H9 (cell line): ENCODE results near the gene FARP2. TPM values are rescaled to one million over a fixed set of nuclear protein-coding genes. Genes with fewer than 3 reads are reported as not detected.

Source experiments
- DNase-seq: peaks from one replicate; pipeline ENCODE4 v3.0.0-alpha.2; 2017
- H2AFZ ChIP-seq: one replicate; pipeline ENCODE4 v1.6.1; 2013; ENCODE audit warnings: mild to moderate bottlenecking, low read length, control low read depth, moderate library complexity
- H2AK5ac ChIP-seq: 2 replicates; pipeline ENCODE4 v1.6.1; 2013; ENCODE audit warnings: low read length, control low read depth, mixed read lengths; ENCODE audit not compliant: insufficient read length
- H2BK120ac ChIP-seq: one replicate; pipeline ENCODE4 v1.6.1; 2013; ENCODE audit warnings: low read depth, mild to moderate bottlenecking, low read length, control low read depth, inconsistent platforms; ENCODE audit not compliant: poor library complexity, severe bottlenecking
- H2BK12ac ChIP-seq: 2 replicates; pipeline ENCODE4 v1.6.1; 2013; ENCODE audit warnings: low read length, control low read depth, mixed read lengths, low read depth; ENCODE audit not compliant: insufficient read length
- H2BK15ac ChIP-seq: 2 replicates; pipeline ENCODE4 v1.6.1; 2013; ENCODE audit warnings: low read depth, low read length, control low read depth
- H2BK20ac ChIP-seq: one replicate; pipeline ENCODE4 v1.6.1; 2013; ENCODE audit warnings: low read depth, mild to moderate bottlenecking, low read length, control low read depth, inconsistent platforms; ENCODE audit not compliant: poor library complexity, severe bottlenecking
- H2BK5ac ChIP-seq: 2 replicates; pipeline ENCODE4 v1.6.1; 2013; ENCODE audit warnings: low read length, control low read depth, mixed read lengths; ENCODE audit not compliant: insufficient read length
- H3K14ac ChIP-seq: 2 replicates; pipeline ENCODE4 v1.6.1; 2013; ENCODE audit warnings: low read length, control low read depth; ENCODE audit not compliant: insufficient read depth
- H3K18ac ChIP-seq: 2 replicates; pipeline ENCODE4 v1.6.1; 2013; ENCODE audit warnings: low read depth, mild to moderate bottlenecking, mixed read lengths, low read length, control low read depth; ENCODE audit not compliant: insufficient read length
- H3K23ac ChIP-seq: 2 replicates; pipeline ENCODE4 v1.6.1; 2013; ENCODE audit warnings: low read length, control low read depth, mixed read lengths, low read depth; ENCODE audit not compliant: insufficient read length
- H3K23me2 ChIP-seq: 2 replicates; pipeline ENCODE4 v1.6.1; 2013; ENCODE audit warnings: low read depth, mild to moderate bottlenecking, mixed read lengths, low read length, control low read depth; ENCODE audit not compliant: insufficient read length, poor library complexity, severe bottlenecking
- H3K27ac ChIP-seq: 2 replicates; pipeline ENCODE4 v1.5.1; 2013; ENCODE audit warnings: low read length, control low read depth, mixed read lengths, low read depth; ENCODE audit not compliant: insufficient read length
- H3K27me3 ChIP-seq: 2 replicates; pipeline ENCODE4 v1.6.1; 2013; ENCODE audit warnings: low read length, control low read depth, inconsistent platforms; ENCODE audit not compliant: insufficient read depth
- H3K4ac ChIP-seq: 2 replicates; pipeline ENCODE4 v1.6.1; 2013; ENCODE audit warnings: low read depth, mild to moderate bottlenecking, control low read depth, inconsistent platforms, low read length, moderate library complexity
- H3K4me1 ChIP-seq: 2 replicates; pipeline ENCODE4 v1.6.1; 2013; ENCODE audit warnings: low read length, control low read depth, inconsistent platforms; ENCODE audit not compliant: insufficient read depth
- H3K4me2 ChIP-seq: 2 replicates; pipeline ENCODE4 v1.6.1; 2013; ENCODE audit warnings: low read length, control low read depth, mixed read lengths; ENCODE audit not compliant: insufficient read length, insufficient read depth
- H3K56ac ChIP-seq: 2 replicates; pipeline ENCODE4 v1.6.1; 2013; ENCODE audit warnings: low read depth, mild to moderate bottlenecking, mixed read lengths, low read length, control low read depth; ENCODE audit not compliant: insufficient read length
- H3K79me1 ChIP-seq: 2 replicates; pipeline ENCODE4 v1.6.1; 2013; ENCODE audit warnings: low read depth, mild to moderate bottlenecking, moderate library complexity, low read length, control low read depth, inconsistent platforms; ENCODE audit not compliant: insufficient read depth, poor library complexity, severe bottlenecking
- H3K79me2 ChIP-seq: 2 replicates; pipeline ENCODE4 v1.6.1; 2013; ENCODE audit warnings: low read length, control low read depth, inconsistent platforms; ENCODE audit not compliant: insufficient read depth
- H3K9ac ChIP-seq: 2 replicates; pipeline ENCODE4 v1.6.1; 2013; ENCODE audit warnings: low read length, control low read depth, mixed read lengths; ENCODE audit not compliant: insufficient read length; ENCODE audit errors: extremely low read depth
- H3K9me3 ChIP-seq: one replicate; pipeline ENCODE4 v1.6.1; 2013; ENCODE audit warnings: low read depth, low read length, inconsistent platforms; ENCODE audit not compliant: control insufficient read depth
- H3T11ph ChIP-seq: one replicate; pipeline ENCODE4 v1.6.1; 2013; ENCODE audit warnings: mild to moderate bottlenecking, low read length, control low read depth, inconsistent platforms
- H4K20me1 ChIP-seq: one replicate; pipeline ENCODE4 v1.6.1; 2013; ENCODE audit not compliant: control insufficient read depth, insufficient read length, insufficient read depth
- H4K5ac ChIP-seq: 2 replicates; pipeline ENCODE4 v1.6.1; 2013; ENCODE audit warnings: low read depth, mild to moderate bottlenecking, mixed read lengths, low read length, control low read depth; ENCODE audit not compliant: insufficient read length
- H4K8ac ChIP-seq: replicated peaks from 2 replicates; pipeline ENCODE4 v1.6.1; 2013; ENCODE audit warnings: low read length, control low read depth, mixed read lengths, low read depth; ENCODE audit not compliant: insufficient read length
- H4K91ac ChIP-seq: 2 replicates; pipeline ENCODE4 v1.6.1; 2013; ENCODE audit warnings: low read depth, mild to moderate bottlenecking, moderate library complexity, mixed read lengths, low read length, control low read depth; ENCODE audit not compliant: insufficient read length
- H3K27ac Mint-ChIP-seq, 3 experiments: 2 replicates in 2 of 3; 3 replicates in 1 of 3; pipeline ENCODE4 v1.8.0; 2020 to 2021; ENCODE audit warnings: mixed read lengths in 3 of 3, mild to moderate bottlenecking in 1 of 3, moderate library complexity in 1 of 3
- H3K27me3 Mint-ChIP-seq: 2 replicates; pipeline ENCODE4 v1.8.0; 2021; ENCODE audit warnings: low read depth, mild to moderate bottlenecking, moderate library complexity, mixed read lengths
- H3K36me3 Mint-ChIP-seq, 3 experiments: 2 replicates in 2 of 3; 3 replicates in 1 of 3; pipeline ENCODE4 v1.8.0; 2020 to 2021; ENCODE audit warnings: low read depth in 3 of 3, mixed read lengths in 3 of 3; ENCODE audit not compliant: insufficient read depth in 1 of 3
- H3K4me1 Mint-ChIP-seq, 2 experiments: 2 replicates each; pipeline ENCODE4 v1.8.0; 2020; ENCODE audit warnings: mixed read lengths in 2 of 2
- H3K4me3 Mint-ChIP-seq, 2 experiments: 2 replicates in 1 of 2; 3 replicates in 1 of 2; pipeline ENCODE4 v1.8.0; 2020 to 2021; ENCODE audit warnings: mild to moderate bottlenecking in 2 of 2, mixed read lengths in 2 of 2, moderate library complexity in 1 of 2
- H3K9me3 Mint-ChIP-seq, 2 experiments: 2 replicates in 1 of 2; 3 replicates in 1 of 2; pipeline ENCODE4 v1.8.0; 2020; ENCODE audit warnings: mild to moderate bottlenecking in 2 of 2, mixed read lengths in 2 of 2, moderate library complexity in 1 of 2
- CTCF ChIP-seq: fragments of 200-600 bp; sonication (generic); conservative IDR thresholded peaks from 3 replicates; pipeline ENCODE4 v1.8.0; 2021; ENCODE audit warnings: antibody characterized with exemption, mild to moderate bottlenecking
- WGBS: extraction: QIAGEN DNeasy Blood & Tissue Kit; methylation state at CpG from one replicate; pipeline ENCODE4 v1.1.7; 2013; ENCODE audit warnings: missing lambda C conversion rate, low lambda C conversion rate, mixed read lengths; ENCODE audit not compliant: insufficient read length; ENCODE audit errors: extremely low coverage; 5-methylcytosine and 5-hydroxymethylcytosine counted together
- total RNA-seq: library from RNA; stranded (reverse); gene quantifications from 2 replicates; pipeline ENCODE4 v1.2.1, GENCODE V29; 2021

Gene FARP2
- total RNA-seq, 1 experiment from 2014 or later: 33.9 TPM

- TF ChIP-seq CTCF: no peak
- H3K4me2 ChIP-seq: no peak overlapping the region
- H2BK120ac ChIP-seq: no peak overlapping the region
- no peak overlapping the region for H3K18ac ChIP-seq
- no peaks in the 10 kb centered on the region for H3K23me2 ChIP-seq
- H4K91ac ChIP-seq: no peak overlapping the region
- H3K4me1 Mint-ChIP-seq: peaks cover 3% of the 10 kb centered on the region in 2 experiments; a peak in 1 of 4 replicates
- H2AFZ ChIP-seq: no peak overlapping the region
- H3K27ac ChIP-seq: no peak overlapping the region
- DNase-seq: no peak
- peaks cover 1% of the 10 kb centered on the region for H3K27me3 Mint-ChIP-seq
- no peak overlapping the region for H3K4me3 Mint-ChIP-seq
- no CpG with 5 or more reads among the region's 12 CpGs for whole genome bisulfite sequencing
- no peaks in the 10 kb centered on the region for H3K79me2 ChIP-seq
- no peaks in the 10 kb centered on the region for H3K27me3 ChIP-seq
- 0 out of 2 replicates have a peak overlapping the region, but pooled peaks have one; percentile 63 for H3K14ac ChIP-seq
- no peaks in the 10 kb centered on the region for H3K9me3 Mint-ChIP-seq
- no peak overlapping the region; a peak in 1 of 7 replicates for H3K27ac Mint-ChIP-seq
- H3K23ac ChIP-seq: no peak overlapping the region
- H3K79me1 ChIP-seq: no peaks in the 10 kb centered on the region
- H2BK15ac ChIP-seq: no peak overlapping the region
- H3K9ac ChIP-seq: no peak overlapping the region
- no peak overlapping the region for H2BK20ac ChIP-seq
- H3K4ac ChIP-seq: no peak overlapping the region
- H3K36me3 Mint-ChIP-seq: no peaks in the 10 kb centered on the region; a peak in 1 of 7 replicates
- no peak overlapping the region for H4K5ac ChIP-seq
- H4K20me1 ChIP-seq: no peaks in the 10 kb centered on the region
- no peak overlapping the region for H3T11ph ChIP-seq
- H3K4me1 ChIP-seq: no peaks in the 10 kb centered on the region
- H2BK5ac ChIP-seq: no peak overlapping the region
- no peak overlapping the region for H2BK12ac ChIP-seq
- H2AK5ac ChIP-seq: no peak overlapping the region
- H3K56ac ChIP-seq: no peak overlapping the region
- no peak overlapping the region for H4K8ac ChIP-seq
- no peaks in the 10 kb centered on the region for H3K9me3 ChIP-seq
Measured at GRCh38 chr2:241465543-241465942, 109.5 kb downstream of the FARP2 start.
